Erythroblast (primary cell): ENCODE data around the gene TCF7L2.

Experiments
- GATA1 ChIP-seq: IDR thresholded peaks from 2 replicates; pipeline ENCODE4 v1.6.1; 2011; ENCODE audit warnings: low read depth, mild to moderate bottlenecking, control low read depth, low read length, moderate library complexity
- POLR2A ChIP-seq: IDR thresholded peaks from 2 replicates; pipeline ENCODE4 v1.6.1; 2011; ENCODE audit warnings: mild to moderate bottlenecking, low read length

GRCh38 chr10:112906945-112907344 is 43.1 kb upstream of the TCF7L2 start:
- TF ChIP-seq POLR2A (no peak), GATA1 (no peak)
